GM06990 (cell line): ENCODE results near the gene KRT27.

ENCODE experiments used
- DNase-seq: peaks from one replicate; pipeline ENCODE4 v3.0.0-alpha.2; 2011; ENCODE audit not compliant: insufficient read length; ENCODE audit errors: extremely low read depth
- H3K27me3 ChIP-seq: replicated peaks from 2 replicates; pipeline ENCODE4 v1.6.0; 2011; ENCODE audit warnings: low read length; ENCODE audit not compliant: control insufficient read depth, insufficient read depth
- H3K36me3 ChIP-seq: 2 replicates; pipeline ENCODE4 v1.5.1; 2011; ENCODE audit warnings: low read length; ENCODE audit not compliant: control insufficient read depth, insufficient read depth
- H3K4me3 ChIP-seq: replicated peaks from 2 replicates; pipeline ENCODE4 v1.5.1; 2011; ENCODE audit warnings: low read depth, mild to moderate bottlenecking, control low read depth, low read length
- CTCF ChIP-seq: IDR thresholded peaks from 2 replicates; pipeline ENCODE4 v1.5.1; 2011; ENCODE audit warnings: low read length, control low read depth, mild to moderate bottlenecking, inconsistent platforms; ENCODE audit not compliant: insufficient read depth, poor library complexity, severe bottlenecking

KRT27 gene

GRCh38 chr17:40782450-40782849 is at the start of gene KRT27:
Gene KRT27 (minus strand): TSS chr17:40782550. CDS start chr17:40782493, 57 bp downstream.
- H3K4me3 ChIP-seq = no peak within 1 kb of the TSS
- 0 out of 2 replicates have a peak, but pooled peaks cover 2% of the 10 kb centered on the region for H3K27me3 ChIP-seq
- TF ChIP-seq CTCF = no peak
- H3K36me3 ChIP-seq = no peaks in the 10 kb centered on the region
- no peak for DNase-seq

DNA sequence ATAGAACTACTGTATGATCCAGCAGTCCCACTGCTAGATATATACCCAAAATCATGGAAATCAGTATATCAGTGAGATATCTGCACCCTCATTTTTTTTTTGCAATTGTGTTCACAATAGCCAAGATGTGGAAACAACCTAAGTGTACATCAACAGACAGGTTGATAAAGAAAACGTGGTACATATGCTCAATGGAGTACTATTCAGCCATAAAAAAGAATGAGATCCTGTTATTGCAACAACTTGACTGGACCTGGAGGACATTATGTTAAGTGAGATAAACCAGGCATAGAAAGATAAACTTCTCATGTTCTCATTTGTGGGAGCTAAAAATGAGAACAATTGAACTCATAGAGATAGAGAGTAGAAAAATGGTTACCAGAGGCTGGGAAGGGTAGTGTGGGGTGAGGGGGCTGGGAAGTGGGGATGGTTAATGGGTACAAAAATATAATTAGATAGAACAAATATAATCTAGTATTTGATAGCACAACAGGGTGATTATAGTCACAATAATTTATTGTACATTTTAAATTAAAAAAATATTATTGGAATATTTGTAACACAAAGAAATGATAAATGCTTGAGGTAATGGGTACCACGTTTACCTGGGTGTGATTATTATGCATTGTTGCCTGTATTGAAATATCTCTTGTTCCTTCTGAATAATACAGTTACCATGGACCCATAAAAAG is 47.9 kb upstream of the KRT27 start:
- Histone ChIP-seq H3K4me3 (no peak overlapping the region), H3K27me3 (no peaks in the 10 kb centered on the region), H3K36me3 (no peaks in the 10 kb centered on the region; the same call in 1 of the 2 replicates)
- no peak for DNase-seq
- TF ChIP-seq CTCF = no peak

- Histone ChIP-seq H3K4me3 (no peak overlapping the region), H3K36me3 (no peaks in the 10 kb centered on the region), H3K27me3 (no peaks in the 10 kb centered on the region)
- DNase-seq = no peak
- TF ChIP-seq CTCF = no peak
Observed at GRCh38 chr17:40828454-40829044, 46.2 kb upstream of the KRT27 start.

DNA sequence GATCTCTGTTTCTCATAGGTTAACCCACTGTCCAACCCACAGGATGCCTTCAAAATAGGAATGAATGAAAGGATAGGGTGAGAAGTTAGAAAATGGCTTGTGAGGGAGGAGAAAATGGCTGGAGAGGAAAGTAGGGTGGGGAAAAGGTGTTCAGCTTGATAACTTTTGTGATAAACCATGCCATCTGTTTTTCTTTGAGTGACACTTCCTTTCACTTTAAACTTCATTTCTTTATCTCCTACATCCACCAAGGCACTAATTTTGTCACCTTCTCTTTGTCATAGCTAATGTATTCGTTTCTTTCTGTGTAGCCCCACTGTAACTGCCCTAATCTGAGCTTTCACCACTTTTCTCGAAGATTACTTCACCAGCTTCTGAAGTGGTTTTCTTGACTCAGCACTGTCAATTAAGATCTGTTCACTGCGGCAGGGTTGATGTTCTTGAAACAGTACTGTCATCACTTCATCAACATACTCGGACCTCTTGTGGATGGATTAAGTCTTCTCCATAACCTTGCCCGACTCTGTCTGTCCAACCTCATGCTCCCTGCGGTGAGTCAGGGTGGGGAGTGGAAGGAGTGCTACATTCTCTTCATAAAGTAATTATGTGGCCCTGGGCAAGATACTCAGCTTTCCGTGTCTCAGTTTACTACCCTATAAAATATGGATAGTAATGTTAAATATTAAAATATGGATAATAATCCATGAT is 45.5 kb upstream of the KRT27 start:
- DNase-seq = no peak
- H3K27me3 ChIP-seq = no peaks in the 10 kb centered on the region
- no peak for TF ChIP-seq CTCF
- H3K4me3 ChIP-seq = no peak overlapping the region
- no peaks in the 10 kb centered on the region for H3K36me3 ChIP-seq

GRCh38 chr17:40825599-40825998 is 43.2 kb upstream of the KRT27 start:
- Histone ChIP-seq H3K4me3 (no peak overlapping the region), H3K36me3 (no peaks in the 10 kb centered on the region), H3K27me3 (no peaks in the 10 kb centered on the region)
- no peak for TF ChIP-seq CTCF
- no peak for DNase-seq
